T47D (cell line): ENCODE results near the gene UBN2.
A peak's percentile ranks its signal among the peaks of the same experiment; 100 is the strongest.
"Not testable (repeated sequence)": the region's sequence is repeated elsewhere in the genome, so short reads cannot be mapped to it uniquely, and the experiment has no call there.

Experiments used
- DNase-seq, 2 experiments: peaks; one replicate each; pipeline versions ENCODE4 v3.0.0 to v3.0.0-alpha.2; 2011 to 2012; ENCODE audit warnings: low read depth in 1 of 2, low spot score in 1 of 2
- JUND ChIP-seq: IDR thresholded peaks from 2 replicates; pipeline ENCODE4 v1.6.1; 2012; ENCODE audit warnings: low read depth
- in situ Hi-C: cut with HindIII; loops from 2 replicates; pipeline ENCODE4 v1.10.0; 2016; ENCODE audit warnings: low sequenced_read_pairs, low pct_unique_long_range_greater_than_20kb

Gene UBN2

GRCh38 chr7:139224219-139224618 is 6.8 kb upstream of the UBN2 start:
- in situ Hi-C loops, result no loop called here
- no peak for TF ChIP-seq JUND
- no peak for DNase-seq

- DNase-seq, in situ Hi-C loops: not testable (repeated sequence)
These were observed 6.2 kb upstream of the UBN2 start for GRCh38 chr7:139224836-139225235.

GRCh38 chr7:139225286-139226157 is 5.5 kb upstream of the UBN2 start:
- DNase-seq, in situ Hi-C loops: not testable (repeated sequence)

GRCh38 chr7:139226158-139226515 is 4.9 kb upstream of the UBN2 start:
- DNase-seq, result not testable (repeated sequence)

GRCh38 chr7:139226988-139227488 is 4.0 kb upstream of the UBN2 start:
- DNase-seq, in situ Hi-C loops: not testable (repeated sequence)

More at GRCh38 chr7:139226158-139226515, 4.9 kb upstream of the UBN2 start:
- in situ Hi-C loops, result not testable (repeated sequence)

GRCh38 chr7:139230023-139230422 is 1.0 kb upstream of the UBN2 start:
- in situ Hi-C loops, result no loop called here
- DNase-seq, result no peak
- no peak for TF ChIP-seq JUND

- no peak for DNase-seq
- no peak for TF ChIP-seq JUND
- in situ Hi-C loops, result no loop called here
These were observed 608 bp upstream of the UBN2 start for GRCh38 chr7:139230484-139230773.

- DNase-seq, result peak in 1 of 2 experiments; percentile 19
- in situ Hi-C loops, result no loop called here
- no peak for TF ChIP-seq JUND
These were observed 708 bp downstream of the UBN2 start for GRCh38 chr7:139231513-139232376.

- DNase-seq, result no peak
- in situ Hi-C loops, result no loop called here
- no peak for TF ChIP-seq JUND
These were observed 1.3 kb downstream of the UBN2 start for GRCh38 chr7:139232377-139232717.

- DNase-seq, result no peak
- in situ Hi-C loops, result no loop called here
- TF ChIP-seq JUND, result no peak
These were observed 1.9 kb downstream of the UBN2 start for GRCh38 chr7:139232904-139233303.

GRCh38 chr7:139241258-139241657 is 10.2 kb downstream of the UBN2 start:
- TF ChIP-seq JUND, result no peak
- DNase-seq, result no peak
- in situ Hi-C loops, result no loop called here

- no peak for TF ChIP-seq JUND
- in situ Hi-C loops, result no loop called here
- DNase-seq, result no peak
These were observed 11.8 kb downstream of the UBN2 start for GRCh38 chr7:139242741-139243281.

GRCh38 chr7:139245401-139245800 is 14.4 kb downstream of the UBN2 start:
- DNase-seq, result peak; percentile 18 to 45
- TF ChIP-seq JUND, result no peak
- in situ Hi-C loops, result no loop called here
